Measurements from ENCODE around the gene SFTPA2.
A peak's percentile ranks its signal among the peaks of the same experiment; 100 is the strongest.
"Not testable (repeated sequence)": the region's sequence is repeated elsewhere in the genome, so short reads cannot be mapped to it uniquely, and the experiment has no call there.

Gene SFTPA2

GRCh38 chr10:79560160-79560709 lies at the start of gene SFTPA2:
Gene SFTPA2 (minus strand): TSS chr10:79560407. CDS start chr10:79559483, 924 bp downstream.
- DNase-seq (ENCODE audit: low spot score): no peak

DNA sequence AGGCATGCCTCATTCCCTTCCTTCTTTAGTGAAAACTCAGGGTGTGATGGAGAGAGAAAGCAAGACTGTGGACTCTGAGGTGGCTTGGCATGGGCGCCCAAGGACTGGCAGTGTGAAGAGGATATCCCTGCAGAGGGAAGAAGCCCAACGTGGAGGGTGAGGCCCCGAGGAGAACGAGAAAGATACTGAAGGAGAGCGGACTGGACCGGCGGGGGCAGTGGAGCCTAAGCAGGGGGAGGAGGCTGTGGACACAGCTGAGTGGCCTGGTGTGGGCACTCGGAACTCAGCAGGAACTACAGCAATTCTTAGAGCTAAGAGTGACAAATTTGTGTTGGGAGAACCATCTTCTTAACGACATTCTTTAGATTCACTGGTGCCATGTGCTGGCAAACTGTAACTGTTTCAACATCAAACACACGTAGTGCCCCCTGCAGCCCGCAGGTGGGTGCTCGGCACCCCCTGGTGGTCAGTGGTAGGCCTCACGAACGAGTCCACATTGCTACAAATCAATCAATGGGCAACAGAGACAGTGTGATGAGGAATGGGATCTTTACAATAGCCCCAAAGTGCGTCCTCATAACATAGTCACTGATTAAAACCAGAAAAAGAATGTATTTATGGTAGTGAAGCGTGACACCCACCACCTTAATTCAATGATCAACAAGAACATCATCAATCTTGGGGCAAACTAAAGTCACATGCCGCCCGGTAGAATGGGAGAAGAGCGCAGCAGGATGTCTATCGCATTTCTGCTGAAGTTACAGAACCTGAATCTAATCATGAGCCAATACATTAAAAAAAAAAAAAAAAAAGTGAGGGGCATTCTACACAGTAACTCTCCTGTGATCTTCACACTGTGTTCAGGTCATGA lies 48.5 kb upstream of the SFTPA2 start:
- peak; percentile 6 for DNase-seq (ENCODE audit: low spot score)

DNA sequence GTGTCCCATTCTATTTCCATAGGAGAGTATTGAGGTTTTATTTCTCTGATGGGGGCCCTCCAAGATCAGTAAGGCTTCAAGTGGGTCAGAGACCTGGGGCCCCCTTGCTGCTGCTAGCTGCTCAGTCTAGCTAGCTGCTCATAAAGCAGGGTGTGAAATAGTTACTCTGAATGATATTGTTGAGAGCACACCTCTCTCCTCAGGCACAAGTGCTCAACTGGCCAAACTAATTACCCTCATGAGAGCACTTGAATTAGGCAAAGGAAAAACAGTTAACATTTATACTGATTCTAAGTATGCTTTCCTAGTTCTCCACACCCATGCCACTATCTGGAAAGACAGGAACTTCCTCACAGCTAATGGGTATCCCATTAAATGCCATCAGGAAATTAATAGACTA lies 45.1 kb upstream of the SFTPA2 start:
- DNase-seq (ENCODE audit: low spot score): no peak

GRCh38 chr10:79604294-79604693 lies 44.1 kb upstream of the SFTPA2 start:
- DNase-seq (ENCODE audit: low spot score): no peak

GRCh38 chr10:79602953-79603352 lies 42.7 kb upstream of the SFTPA2 start:
- DNase-seq (ENCODE audit: low spot score): no peak

- no peak for DNase-seq (ENCODE audit: low spot score)
Observed at GRCh38 chr10:79601939-79602338, 41.7 kb upstream of the SFTPA2 start.

GRCh38 chr10:79599644-79600043 lies 39.4 kb upstream of the SFTPA2 start:
- DNase-seq (ENCODE audit: low spot score): not testable (repeated sequence)

GRCh38 chr10:79595510-79595909 lies 35.3 kb upstream of the SFTPA2 start:
- no peak for DNase-seq (ENCODE audit: low spot score)

DNA sequence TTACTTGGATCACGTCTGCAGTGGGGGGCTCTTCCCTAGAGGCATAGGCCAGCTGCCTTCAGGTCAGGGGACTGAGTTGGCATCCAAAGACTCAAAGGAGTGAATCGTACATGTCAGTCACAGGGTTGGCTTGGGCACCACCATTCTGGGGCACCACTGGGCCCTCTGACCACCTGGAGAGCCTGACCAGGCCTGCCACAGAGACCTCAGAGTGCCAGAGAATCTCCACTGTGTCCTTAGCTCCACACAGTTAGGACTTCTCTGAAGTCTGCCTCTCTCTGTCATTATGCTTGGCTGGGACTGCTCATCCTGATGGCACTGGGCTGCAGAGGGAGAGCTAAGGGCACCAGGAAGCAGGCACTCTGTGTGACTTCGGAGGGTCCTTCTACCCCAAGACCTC lies 34.4 kb upstream of the SFTPA2 start:
- not testable (repeated sequence) for DNase-seq (ENCODE audit: low spot score)

GRCh38 chr10:79593377-79593776 lies 33.2 kb upstream of the SFTPA2 start:
- no peak for DNase-seq (ENCODE audit: low spot score)

DNA sequence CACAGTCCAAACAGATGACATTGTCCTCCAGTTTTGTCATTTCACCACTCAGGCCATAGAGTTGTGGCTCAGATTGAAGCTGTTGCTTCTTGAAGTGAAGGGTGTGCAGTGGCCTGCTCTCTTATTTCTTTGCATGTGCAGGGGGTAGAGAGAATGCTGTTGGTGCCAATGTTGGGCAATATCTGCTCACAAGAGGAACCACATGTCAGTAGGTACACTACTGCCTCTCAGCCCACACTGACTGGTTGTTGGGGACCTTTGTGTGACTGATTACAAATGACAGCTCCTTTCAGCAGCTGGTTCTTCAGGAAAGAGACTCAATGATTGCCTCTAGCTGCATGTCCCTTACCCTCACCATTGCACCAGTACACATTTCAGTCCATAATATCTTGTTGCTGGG lies 28.6 kb upstream of the SFTPA2 start:
- DNase-seq (ENCODE audit: low spot score): no peak

GRCh38 chr10:79586933-79587332 lies 26.7 kb upstream of the SFTPA2 start:
- no peak for DNase-seq (ENCODE audit: low spot score)

- DNase-seq (ENCODE audit: low spot score): no peak
Observed at GRCh38 chr10:79585870-79586527, 25.8 kb upstream of the SFTPA2 start.

- DNase-seq (ENCODE audit: low spot score): no peak
Observed at GRCh38 chr10:79583488-79584024, 23.3 kb upstream of the SFTPA2 start.

DNA sequence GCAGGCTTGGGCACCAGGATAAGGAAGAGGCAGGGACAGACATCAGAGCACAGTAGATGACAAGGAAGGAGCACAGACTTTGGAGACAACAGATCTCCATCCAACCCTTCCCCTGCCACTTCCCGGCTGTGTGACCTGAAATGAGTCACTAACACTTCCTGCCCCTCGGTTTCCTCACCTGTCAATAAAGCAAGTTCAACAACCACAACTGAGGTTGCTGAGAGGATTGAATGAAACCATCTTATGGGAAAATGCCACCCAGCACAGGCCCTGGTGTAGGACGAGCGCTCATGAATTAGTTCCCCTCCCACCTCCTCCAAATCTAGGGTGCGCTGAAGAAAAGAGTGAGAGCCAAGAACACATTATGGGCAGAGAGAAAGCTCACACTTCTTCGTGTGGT lies 22.7 kb upstream of the SFTPA2 start:
- not testable (repeated sequence) for DNase-seq (ENCODE audit: low spot score)

GRCh38 chr10:79582096-79582495 lies 21.9 kb upstream of the SFTPA2 start:
- no peak for DNase-seq (ENCODE audit: low spot score)

DNA sequence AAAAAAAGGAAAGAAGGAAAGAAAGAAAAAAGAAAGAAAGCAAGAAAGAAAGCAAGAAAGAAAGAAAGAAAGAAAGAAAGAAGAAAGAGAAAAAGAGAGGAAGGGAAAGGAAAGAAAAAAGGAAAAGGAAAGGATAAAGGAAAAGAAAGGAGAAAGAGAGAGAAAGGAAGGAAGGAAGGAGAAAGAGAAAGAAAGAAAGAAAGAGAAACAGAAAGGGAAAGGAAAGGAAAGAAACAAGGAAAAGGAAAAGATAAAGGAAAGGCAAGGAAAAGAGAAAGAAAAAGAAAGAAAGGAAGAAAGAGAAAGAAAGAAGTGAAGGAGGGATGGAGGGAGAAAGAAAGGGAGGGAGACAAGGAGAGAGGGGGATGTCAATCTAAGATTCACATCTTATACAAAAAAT lies 20.8 kb upstream of the SFTPA2 start:
- no peak for DNase-seq (ENCODE audit: low spot score)

GRCh38 chr10:79579361-79579760 lies 19.2 kb upstream of the SFTPA2 start:
- no peak for DNase-seq (ENCODE audit: low spot score)

DNA sequence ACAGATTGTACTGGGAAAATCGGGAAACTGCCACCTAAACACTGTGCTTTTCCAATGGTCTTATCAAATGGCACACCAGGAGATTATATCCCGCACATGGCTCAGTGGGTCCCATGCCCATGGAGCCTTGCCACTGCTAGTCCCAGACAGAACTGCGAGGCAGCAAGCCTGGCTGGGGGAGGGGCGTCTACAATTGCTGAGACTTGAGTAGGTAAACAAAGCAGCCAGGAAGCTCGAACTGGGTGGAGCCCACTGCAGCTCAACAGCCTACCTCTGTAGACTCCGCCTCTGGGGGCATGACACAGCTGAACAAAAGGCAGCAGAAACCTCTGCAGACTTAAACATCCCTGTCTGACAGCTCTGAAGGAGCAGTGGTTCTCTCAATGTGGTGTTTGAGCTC lies 10.4 kb upstream of the SFTPA2 start:
- not testable (repeated sequence) for DNase-seq (ENCODE audit: low spot score)

DNA sequence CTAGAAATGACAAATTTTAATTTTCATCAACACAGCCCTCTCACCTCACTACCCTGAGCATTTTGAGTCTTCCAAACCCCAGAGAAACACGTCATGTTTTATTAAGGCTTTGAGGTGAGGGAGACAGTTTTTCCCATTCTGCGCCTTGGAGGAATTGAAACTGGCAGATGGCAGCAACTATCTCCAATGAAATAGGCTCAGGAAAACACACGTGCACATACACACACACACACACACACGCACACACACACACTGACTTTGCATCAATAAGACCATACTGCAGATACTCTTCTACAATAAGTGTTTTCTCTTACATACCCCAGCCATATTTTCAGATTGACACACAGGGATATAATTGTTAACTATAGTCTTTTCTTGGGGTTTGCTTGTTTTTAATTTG lies 3.2 kb upstream of the SFTPA2 start:
- DNase-seq (ENCODE audit: low spot score): no peak

DNA sequence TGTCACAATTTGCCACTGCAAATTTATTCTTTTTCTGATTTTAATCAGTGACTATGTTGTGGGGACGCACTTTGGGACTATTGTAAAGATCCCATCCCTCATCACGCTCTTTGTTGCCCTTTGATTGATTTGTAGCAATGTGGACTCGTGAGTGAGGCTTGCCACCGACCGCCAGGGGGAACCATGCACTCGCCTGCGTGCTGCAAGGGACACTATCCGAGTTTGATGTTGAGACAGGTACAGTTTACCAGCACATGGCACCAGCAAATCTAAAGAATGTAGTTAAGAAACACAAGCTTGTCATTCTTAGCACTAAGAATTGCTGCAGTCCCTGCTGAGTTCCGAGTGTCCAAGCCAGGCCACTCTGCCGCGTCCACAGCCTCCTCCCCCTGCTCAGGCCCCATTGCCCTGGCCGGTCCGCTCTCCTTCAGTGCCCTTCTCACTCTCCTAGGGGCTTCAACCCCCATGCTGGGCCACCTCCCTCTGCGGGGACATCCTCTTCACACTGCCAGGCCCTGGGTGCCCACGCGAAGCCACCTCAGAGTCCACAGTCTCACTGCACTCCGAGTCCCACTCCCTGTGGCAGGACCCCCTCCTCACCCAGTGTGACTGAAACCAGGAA lies 2.0 kb upstream of the SFTPA2 start:
- DNase-seq (ENCODE audit: low spot score): peak; percentile 38

GRCh38 chr10:79561257-79561656 lies 1.1 kb upstream of the SFTPA2 start:
- DNase-seq (ENCODE audit: low spot score): no peak

All from hematopoietic multipotent progenitor cell treated with erythropoietin and hydrocortisone succinate and interleukin-3 and kit ligand, for 15 days (in vitro differentiated cells).